GM18498 (cell line): ENCODE results near the gene EXOC6.
A peak's percentile ranks its signal among the peaks of the same experiment; 100 is the strongest.
"Not testable (repeated sequence)": the region's sequence is repeated elsewhere in the genome, so short reads cannot be mapped to it uniquely, and the experiment has no call there.

ENCODE experiments used
- ATAC-seq: cut with Tn5 transposase; IDR thresholded peaks from one replicate; pipeline ENCODE4 v1.9.1; 2021; ENCODE audit warnings: mild to moderate bottlenecking, moderate library complexity; ENCODE audit not compliant: unreplicated experiment

The EXOC6 gene

GRCh38 chr10:92876509-92877036 is 28.3 kb downstream of the EXOC6 start:
- no peak for ATAC-seq

GRCh38 chr10:92880233-92880861 is 32.0 kb downstream of the EXOC6 start:
- ATAC-seq = no peak

- no peak for ATAC-seq
Observed at GRCh38 chr10:92880917-92881316, 32.6 kb downstream of the EXOC6 start.

GRCh38 chr10:92886334-92886961 is 38.1 kb downstream of the EXOC6 start:
- no peak for ATAC-seq

GRCh38 chr10:92890471-92890870 is 42.2 kb downstream of the EXOC6 start:
- no peak for ATAC-seq

GRCh38 chr10:92891885-92892690 is 43.8 kb downstream of the EXOC6 start:
- ATAC-seq = no peak

- no peak for ATAC-seq
Observed at GRCh38 chr10:92892691-92893054, 44.4 kb downstream of the EXOC6 start.

- ATAC-seq = no peak
Observed at GRCh38 chr10:92894081-92894655, 45.8 kb downstream of the EXOC6 start.

GRCh38 chr10:92897916-92898315 is 49.6 kb downstream of the EXOC6 start:
- no peak for ATAC-seq

GRCh38 chr10:92901819-92902251 is 53.5 kb downstream of the EXOC6 start:
- no peak for ATAC-seq

- no peak for ATAC-seq
Observed at GRCh38 chr10:92903633-92904032, 55.3 kb downstream of the EXOC6 start.

GRCh38 chr10:92907280-92907679 is 59.0 kb downstream of the EXOC6 start:
- no peak for ATAC-seq

GRCh38 chr10:92912631-92913030 is 64.3 kb downstream of the EXOC6 start:
- not testable (repeated sequence) for ATAC-seq

- no peak for ATAC-seq
Observed at GRCh38 chr10:92913973-92914372, 65.7 kb downstream of the EXOC6 start.

- ATAC-seq = peak; percentile 66
Observed at GRCh38 chr10:92914478-92915325, 66.4 kb downstream of the EXOC6 start.

- no peak for ATAC-seq
Observed at GRCh38 chr10:92915892-92916291, 67.6 kb downstream of the EXOC6 start.

GRCh38 chr10:92916433-92916832 is 68.1 kb downstream of the EXOC6 start:
- ATAC-seq = no peak

GRCh38 chr10:92918603-92919002 is 70.3 kb downstream of the EXOC6 start:
- ATAC-seq = no peak

GRCh38 chr10:92920866-92921265 is 72.5 kb downstream of the EXOC6 start:
- ATAC-seq = no peak

- ATAC-seq = no peak
Observed at GRCh38 chr10:92923416-92923815, 75.1 kb downstream of the EXOC6 start.
